NCI-H146 treated with DMSO at 0.1 percent for 48 hours (cell line): ENCODE data around the gene MPP1.
A peak's percentile ranks its signal among the peaks of the same experiment; 100 is the strongest.

Experiments
- DNase-seq: peaks from one replicate; lab custom pipeline; 2025; ENCODE audit not compliant: unreplicated experiment; lab: John Stamatoyannopoulos, UW

MPP1 gene

GRCh38 chrX:154775419-154776349, 29.6 kb downstream of the MPP1 start:
- no peak for DNase-seq

- DNase-seq, result no peak
These were observed 30.7 kb downstream of the MPP1 start for GRCh38 chrX:154774622-154775021.

DNA sequence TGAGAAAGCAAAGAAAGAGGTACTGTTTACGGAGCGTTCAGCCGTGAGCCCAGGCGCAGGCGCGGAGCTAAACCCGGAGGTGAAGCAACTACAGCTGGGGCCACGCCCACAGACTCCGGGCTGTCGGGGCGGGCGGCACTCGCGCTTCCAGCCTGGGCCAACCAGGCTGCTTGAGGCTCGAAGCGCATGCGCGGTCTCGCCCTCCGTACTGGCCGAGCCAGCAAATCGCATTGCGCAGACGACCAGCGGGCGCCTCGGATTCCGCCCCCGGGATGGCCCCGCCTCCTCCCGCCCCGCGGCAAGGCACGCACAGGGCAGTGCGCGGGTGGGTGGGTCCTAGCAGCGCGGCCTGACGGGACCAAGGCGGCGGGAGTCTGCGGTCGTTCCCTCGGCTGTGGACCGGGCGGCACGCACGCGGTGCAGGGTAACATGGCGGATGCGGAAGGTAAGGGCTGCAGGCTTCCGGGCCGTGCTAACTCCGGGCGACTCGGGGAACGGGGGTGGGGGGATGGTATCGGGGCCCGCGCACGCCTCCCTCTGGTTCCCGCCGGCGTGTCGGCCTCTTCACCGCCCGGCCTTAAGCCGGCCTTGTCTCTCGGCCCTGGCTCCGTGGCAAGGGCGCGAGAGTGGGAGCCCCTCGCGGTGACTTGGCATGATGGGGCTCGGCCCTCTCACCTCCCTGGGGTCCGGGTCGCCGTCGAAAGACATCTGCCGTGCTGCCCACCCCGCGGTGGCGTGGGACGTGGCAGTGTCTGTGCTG, 42.6 kb downstream of the MPP1 start, which contains the start of gene DKC1:
TSS of gene DKC1 (plus strand) at position 328 of the 760 bp plus-strand sequence. CDS start at position 430, 102 bp downstream.
- DNase-seq, result peak; percentile 92

- no peak for DNase-seq
These were observed 43.2 kb downstream of the MPP1 start for GRCh38 chrX:154761977-154762536.

GRCh38 chrX:154758696-154759095, 46.6 kb downstream of the MPP1 start:
- no peak for DNase-seq

DNA sequence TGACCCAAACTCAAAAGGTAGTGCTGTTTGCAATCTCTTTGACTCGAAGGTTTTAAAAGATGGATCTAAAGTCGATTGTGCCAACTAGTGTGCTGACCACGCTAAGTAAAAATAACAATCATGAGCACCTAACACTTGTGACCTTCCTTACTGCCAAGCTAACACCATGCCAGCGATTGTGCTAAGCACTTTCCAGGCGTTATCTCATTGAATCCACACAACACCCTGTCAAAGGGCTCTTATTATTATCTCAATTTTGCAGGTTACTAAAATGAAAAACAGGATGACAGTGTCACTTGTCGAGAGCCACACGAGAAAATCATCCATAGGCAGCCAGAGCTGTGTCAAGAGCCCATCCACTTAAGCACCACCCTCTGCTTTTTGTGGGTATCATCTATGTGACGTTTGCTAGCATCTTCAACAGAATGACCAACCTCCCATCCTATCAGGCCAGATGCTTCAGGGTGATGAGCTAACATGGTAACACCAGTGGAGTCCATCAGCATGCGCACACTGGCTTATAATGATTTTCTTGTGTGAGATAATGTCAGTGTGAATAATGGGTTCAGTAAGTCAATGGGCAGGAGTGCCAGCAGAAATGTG, 53.5 kb downstream of the MPP1 start:
- DNase-seq, result no peak

DNA sequence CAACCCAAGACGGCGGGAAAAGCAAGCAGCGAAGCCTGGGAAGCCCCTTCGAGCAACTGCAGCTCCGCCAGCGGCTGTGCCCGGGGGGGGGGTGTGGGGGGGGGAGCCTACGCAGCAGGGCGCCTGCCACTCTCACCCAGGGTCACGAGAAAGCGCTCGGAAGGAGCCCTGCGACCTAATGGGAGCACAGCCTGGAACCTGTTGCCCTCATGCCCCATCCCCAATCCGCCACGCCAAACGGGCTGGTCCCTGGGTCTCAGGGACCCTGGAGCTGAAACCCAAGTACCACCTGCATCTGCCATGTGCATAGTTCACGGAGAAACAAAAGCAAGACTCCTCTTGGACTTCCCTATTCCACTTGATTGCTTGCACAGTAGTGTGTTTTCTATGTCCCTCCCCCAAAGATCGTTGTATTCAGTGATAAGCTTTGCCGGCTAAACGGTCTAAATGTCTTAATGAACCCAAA, 54.0 kb downstream of the MPP1 start:
- DNase-seq, result no peak

DNA sequence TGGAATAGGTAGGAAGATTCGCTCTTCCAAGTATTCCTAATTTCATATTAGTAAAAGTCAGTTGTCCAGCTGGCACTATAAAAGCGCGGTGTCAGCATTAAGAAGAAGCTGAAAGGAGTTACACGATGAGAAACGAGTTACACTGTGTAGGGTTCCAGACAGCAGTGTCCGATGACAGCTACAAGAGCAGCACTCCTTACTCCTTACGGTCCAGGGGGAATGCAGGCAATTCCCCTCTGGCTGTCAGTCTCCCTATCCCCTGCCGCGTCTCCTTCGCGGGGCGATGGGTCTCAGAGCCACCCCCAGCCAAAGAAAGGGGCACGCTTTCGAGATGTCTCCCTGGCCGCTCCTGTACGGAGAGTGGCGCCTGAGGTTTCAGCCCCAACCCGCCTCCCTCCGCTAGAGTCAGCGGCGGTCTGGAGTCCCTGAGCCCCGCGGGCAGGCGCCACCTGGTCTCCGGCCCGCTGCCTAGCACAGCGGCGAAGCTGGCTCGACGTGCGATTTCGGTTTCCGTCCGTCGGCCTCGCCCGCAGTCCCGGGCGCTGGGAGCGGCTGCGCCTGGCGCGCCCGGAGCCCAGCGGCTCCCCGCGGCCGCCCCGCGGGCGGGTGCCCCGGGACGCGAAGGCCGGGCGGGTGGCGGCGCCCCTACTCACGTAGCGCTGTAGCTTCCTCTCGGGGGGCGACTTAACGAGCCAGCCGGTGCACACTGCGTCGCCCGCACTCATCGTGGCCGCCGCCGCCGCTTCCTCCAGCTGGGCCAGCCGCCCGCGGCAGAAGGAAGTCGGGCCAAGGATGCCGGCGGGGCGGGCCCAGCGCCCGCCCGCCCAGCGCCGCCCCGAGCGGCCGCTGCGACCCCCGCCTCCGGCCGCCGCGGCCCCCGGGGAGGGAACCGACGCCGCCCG, 54.7 kb downstream of the MPP1 start, which contains the start of gene GAB3:
TSS of gene GAB3 (minus strand) at position 777 of the 902 bp plus-strand sequence. CDS start at position 725, 52 bp downstream.
- DNase-seq, result peak; percentile 9

DNA sequence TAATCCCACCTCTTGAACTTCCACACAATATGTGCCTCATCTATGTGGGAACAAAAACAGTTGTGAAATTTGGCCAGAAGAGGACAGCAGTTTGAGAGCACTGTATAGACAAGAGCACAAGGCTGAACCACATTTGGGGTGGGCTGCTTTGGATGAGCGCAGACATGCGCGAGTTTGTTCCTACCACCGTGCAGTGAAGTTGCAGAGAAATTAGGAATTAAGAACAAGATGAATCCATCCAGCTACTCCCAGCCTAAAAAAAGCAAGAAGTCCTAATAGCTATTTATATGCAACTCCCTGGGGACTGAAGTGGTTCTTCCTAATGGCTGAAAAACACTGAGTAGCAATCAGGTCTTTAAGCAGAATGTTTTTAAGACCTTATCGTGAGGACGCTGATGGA, 55.4 kb downstream of the MPP1 start:
- no peak for DNase-seq

- DNase-seq, result peak; percentile 17
These were observed 56.5 kb downstream of the MPP1 start for GRCh38 chrX:154748712-154749339.

DNA sequence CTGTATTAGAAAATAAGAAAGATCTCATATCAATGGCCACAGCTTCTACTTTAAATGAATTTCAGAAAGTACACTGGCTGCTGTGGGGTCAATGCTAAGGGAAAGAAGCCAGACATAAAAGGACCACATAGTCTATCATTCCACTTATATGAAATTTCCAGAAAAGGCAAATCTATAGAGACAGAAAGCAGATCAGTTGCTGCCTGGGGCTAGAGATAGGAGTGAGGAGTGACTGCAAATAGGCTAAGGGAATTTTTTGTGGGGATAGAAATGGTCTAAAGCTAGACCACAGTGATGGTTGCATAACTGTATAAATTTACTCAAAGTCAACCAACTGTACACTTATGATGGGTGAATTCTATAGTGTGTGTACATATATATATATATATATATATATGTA, 62.7 kb downstream of the MPP1 start:
- no peak for DNase-seq

DNA sequence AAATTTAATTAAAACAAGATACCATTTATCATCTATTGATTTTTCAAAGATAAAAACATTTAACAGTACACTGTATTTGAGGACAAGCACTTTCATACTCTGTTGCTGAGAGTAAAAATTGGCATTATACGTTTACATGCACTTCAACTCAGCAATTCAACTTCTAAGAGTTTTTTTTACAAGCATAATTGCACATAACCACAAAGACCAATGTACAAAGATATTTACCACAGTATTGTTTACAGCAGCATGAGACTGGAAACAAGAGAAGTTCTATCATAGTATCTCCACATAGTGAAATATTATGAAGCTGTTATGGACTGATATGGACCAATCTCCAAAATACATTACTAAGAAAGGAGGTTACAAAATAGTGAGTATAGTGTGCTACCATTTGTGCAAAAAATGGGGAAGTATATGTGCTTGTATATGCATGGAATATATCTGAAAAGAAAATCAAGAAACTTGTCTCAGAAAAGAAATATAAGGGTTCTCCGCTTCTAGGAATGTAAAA, 65.3 kb downstream of the MPP1 start:
- no peak for DNase-seq

GRCh38 chrX:154738011-154738738, 67.1 kb downstream of the MPP1 start:
- no peak for DNase-seq

DNA sequence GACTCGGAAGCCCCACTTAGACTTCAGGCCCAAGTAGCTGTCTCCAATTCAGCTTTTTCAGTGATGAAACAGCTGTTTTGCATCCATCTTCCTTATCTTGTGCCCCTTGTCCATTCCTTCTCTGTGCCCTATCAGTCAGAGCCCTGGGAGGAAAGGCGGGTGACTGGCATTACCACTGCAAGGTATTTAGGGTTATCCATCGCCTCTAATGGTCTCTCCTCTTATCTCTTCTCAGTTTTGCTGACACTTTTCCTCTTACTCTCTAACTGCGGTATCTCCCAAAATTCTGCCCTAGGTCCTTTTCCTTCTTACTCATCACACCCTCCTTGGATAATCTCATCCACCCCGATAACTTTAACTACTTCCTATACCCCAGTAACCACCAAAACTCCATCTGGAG, 68.1 kb downstream of the MPP1 start:
- no peak for DNase-seq

DNA sequence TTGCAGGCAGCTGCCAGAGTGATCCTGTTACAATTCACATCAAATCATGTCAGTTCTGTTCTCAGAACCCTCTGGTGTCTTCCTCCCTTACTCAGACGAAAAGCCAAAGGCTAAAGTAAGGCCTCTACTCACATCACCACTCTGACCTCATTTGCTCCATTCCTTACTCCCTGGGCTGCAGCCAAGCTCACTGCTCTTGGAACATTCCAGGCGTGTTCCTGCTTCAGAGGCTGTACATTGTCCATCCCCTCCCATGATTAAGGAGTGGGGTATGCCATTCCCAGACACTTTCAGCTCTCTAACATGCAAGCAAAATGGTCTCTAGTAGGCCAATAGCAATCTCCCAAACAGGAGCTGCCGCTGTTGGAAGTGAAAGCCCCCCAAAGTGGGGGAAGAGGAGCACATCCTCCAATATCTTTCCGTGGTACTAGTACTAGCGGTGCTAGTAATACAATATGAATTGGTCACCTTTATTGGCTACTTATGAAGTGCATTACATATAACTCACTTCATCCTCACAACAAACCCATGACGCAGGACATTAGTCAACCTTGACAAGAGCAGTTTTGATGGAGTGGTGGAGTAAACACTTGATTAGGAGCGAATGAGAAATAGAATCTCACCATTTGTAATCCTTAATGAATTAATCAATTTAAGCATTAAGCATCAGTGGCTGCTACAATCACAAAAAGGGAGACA, 69.4 kb downstream of the MPP1 start:
- DNase-seq, result no peak

- DNase-seq, result no peak
These were observed 71.1 kb downstream of the MPP1 start for GRCh38 chrX:154734061-154734781.

DNA sequence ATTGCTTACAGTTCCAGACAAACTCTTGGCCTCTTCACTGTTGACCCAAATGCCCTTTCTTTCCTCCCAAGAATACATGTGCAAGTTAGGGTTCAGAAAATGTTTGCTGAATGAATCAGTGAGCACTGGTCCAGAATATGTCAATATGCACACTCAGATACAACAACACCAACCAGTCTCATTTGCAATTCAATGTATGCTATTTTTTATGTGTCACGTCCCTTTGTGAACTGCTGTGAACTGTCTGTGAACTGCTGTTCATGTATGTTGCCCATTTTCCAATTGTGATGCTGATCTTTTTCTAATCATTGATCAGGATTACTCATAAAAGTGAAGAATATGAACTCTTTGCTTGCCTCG, 72.2 kb downstream of the MPP1 start:
- no peak for DNase-seq
